ENCODE measurements around the gene PAEP. TPM values are rescaled to one million over a fixed set of nuclear protein-coding genes. Genes with fewer than 3 reads are reported as not detected.

Gene PAEP
- total and polyA plus RNA-seq, 9 donors: 0.41 to 8.8 (median 1.2) TPM; not detected in 2

DNA sequence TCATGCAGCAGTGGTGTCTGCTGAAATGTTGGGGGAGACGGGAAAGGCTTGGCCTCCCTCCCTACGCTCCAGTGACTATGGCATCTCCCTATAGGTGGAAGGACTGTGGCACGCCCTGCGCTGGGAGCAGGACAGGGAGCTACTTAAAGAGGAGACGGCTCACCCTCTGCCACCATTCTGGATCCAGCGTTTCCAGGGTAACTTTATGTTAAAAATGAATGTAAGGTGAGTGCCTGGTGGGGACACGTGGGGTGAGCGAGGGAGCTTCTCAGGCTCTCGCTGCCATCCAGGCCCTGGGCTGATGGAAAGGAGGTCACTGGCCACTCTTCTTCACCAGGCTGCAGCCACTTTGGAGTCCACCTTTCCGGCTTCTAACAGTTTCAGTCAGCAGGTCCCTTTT is 15.7 kb downstream of the PAEP start:
- intact Hi-C loops (cut with DNase I): no loop called here
- WGBS, 3 donors: 74 to 80% (median 74%) methylated on average over 10 of the region's 10 CpGs
- no peaks in the 10 kb centered on the region for H3K4me1 ChIP-seq (ENCODE audit: insufficient read depth)
- H3K27me3 ChIP-seq: no peaks in the 10 kb centered on the region
- H3K4me3 ChIP-seq: no peak overlapping the region
- DNase-seq: no peak
- H3K27ac ChIP-seq: no peak overlapping the region
- no peaks in the 10 kb centered on the region for H3K9me3 ChIP-seq
- no peaks in the 10 kb centered on the region for H3K36me3 ChIP-seq
- TF ChIP-seq EP300 (IDR thresholded peaks at IDR 0.05) (no peak), POLR2A (IDR thresholded peaks at IDR 0.05) (no peak)
- TF ChIP-seq, protein P1, sequence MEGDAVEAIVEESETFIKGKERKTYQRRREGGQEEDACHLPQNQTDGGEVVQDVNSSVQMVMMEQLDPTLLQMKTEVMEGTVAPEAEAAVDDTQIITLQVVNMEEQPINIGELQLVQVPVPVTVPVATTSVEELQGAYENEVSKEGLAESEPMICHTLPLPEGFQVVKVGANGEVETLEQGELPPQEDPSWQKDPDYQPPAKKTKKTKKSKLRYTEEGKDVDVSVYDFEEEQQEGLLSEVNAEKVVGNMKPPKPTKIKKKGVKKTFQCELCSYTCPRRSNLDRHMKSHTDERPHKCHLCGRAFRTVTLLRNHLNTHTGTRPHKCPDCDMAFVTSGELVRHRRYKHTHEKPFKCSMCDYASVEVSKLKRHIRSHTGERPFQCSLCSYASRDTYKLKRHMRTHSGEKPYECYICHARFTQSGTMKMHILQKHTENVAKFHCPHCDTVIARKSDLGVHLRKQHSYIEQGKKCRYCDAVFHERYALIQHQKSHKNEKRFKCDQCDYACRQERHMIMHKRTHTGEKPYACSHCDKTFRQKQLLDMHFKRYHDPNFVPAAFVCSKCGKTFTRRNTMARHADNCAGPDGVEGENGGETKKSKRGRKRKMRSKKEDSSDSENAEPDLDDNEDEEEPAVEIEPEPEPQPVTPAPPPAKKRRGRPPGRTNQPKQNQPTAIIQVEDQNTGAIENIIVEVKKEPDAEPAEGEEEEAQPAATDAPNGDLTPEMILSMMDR (IDR thresholded peaks at IDR 0.05): no peak

DNA sequence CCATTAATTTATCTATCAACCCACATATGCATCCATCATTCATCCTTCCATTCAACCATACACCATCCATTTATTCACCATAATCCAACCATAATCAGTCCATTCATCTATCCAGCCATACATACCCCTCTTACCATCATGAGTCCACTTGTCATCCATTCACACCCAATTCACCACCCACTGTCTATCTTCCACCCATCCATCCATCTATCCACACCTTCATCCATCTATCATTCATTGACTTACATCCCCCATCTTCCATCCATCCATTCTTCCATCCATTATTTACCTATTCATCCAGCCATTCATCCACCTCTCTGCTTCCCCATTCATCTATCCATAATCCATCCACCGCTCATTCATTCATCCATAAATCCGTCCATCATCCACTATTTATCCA is 17.8 kb downstream of the PAEP start:
- 28 to 32% (median 31%) methylated on average over 2 of the region's 2 CpGs for WGBS, 3 donors
- intact Hi-C loops (cut with DNase I): no loop called here
- no peaks in the 10 kb centered on the region for H3K27me3 ChIP-seq

DNA sequence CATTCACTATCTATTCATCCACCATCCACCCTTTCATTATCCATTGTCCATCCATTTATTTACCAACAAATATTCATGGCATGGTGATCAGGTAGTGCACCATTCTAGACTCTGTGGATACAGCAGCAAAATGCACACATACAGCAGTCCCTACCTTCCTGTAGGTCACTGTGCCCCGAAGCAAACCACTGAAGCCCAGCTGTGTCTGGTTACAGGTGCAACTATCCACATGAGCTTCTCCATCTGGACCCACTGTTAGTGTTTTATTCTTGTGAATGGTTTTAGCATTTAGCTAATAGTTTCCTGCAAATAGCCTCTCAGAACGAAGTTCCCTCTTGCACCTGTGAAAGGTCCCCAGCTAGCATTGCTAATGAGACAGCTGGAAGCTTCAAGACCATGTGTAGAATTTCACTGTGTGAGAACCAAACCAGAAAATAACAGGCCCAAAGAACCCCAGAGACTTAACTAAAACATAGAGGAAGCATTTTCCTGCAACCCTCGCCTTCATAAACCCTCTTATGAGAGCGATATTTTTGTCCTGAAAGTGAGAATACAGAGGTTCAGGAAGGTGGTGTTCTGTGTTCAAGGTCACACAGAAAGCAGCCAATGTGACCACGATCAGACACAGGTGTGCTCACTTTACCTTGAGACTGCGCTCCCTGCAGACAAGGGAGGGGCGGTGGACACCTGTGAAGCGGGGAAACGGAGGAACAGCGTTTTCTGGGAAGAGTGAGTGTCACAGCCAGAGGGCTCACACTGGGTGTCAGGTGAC is 18.5 kb downstream of the PAEP start:
- no peak for TF ChIP-seq POLR2A (IDR thresholded peaks at IDR 0.05)
- TF ChIP-seq EP300 (IDR thresholded peaks at IDR 0.05): no peak
- TF ChIP-seq, protein P1 (IDR thresholded peaks at IDR 0.05): no peak
- no peak for DNase-seq
- intact Hi-C loops (cut with DNase I): no loop called here
- Histone ChIP-seq H3K27ac (no peak overlapping the region), H3K4me3 (no peak overlapping the region), H3K9me3 (no peaks in the 10 kb centered on the region), H3K27me3 (no peaks in the 10 kb centered on the region), H3K4me1 (ENCODE audit: insufficient read depth) (no peaks in the 10 kb centered on the region), H3K36me3 (no peaks in the 10 kb centered on the region)
- WGBS, 3 donors: 55 to 67% (median 63%) methylated on average over 10 of the region's 10 CpGs

More for the DNA sequence above, 17.8 kb downstream of the PAEP start:
- Histone ChIP-seq H3K4me1 (ENCODE audit: insufficient read depth) (no peaks in the 10 kb centered on the region), H3K36me3 (no peaks in the 10 kb centered on the region), H3K9me3 (no peaks in the 10 kb centered on the region), H3K4me3 (no peak overlapping the region), H3K27ac (no peak overlapping the region)
- no peak for DNase-seq
- TF ChIP-seq, protein P1 (IDR thresholded peaks at IDR 0.05): no peak
- no peak for TF ChIP-seq EP300 (IDR thresholded peaks at IDR 0.05)
- TF ChIP-seq POLR2A (IDR thresholded peaks at IDR 0.05): no peak

DNA sequence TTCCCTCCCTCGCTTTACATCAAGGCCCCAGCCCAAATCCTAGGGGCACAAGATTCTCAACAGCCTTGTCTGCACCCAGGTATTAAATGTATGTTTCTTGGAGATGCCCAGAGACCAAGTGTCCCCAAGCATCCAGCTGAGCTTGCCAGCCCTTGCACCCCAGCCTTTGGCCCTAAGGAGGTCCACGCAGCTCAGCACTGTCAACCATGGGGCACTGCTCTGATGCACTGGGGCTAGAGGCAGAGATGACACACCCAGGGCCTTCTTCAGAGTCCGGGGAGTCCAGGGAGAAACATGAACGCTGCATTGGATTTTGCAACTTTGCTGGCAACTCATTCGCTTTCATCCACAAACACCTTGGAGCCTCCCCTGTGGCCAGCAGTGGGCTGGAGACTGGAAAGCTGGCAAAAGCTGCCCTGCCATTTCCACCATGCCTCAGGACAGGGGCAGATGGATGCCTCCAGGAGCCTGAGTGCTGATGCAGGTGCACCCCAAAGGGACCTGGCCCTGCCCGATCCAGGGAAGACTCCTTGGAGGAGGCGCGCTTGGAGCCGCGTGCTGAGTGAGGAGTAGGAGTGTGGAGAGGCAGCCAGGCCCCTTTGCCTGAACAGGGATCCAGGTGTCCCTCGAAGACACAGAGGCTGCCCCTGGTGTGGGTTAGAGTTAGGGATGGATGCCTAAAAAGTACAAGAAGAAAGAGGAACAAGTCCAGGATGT is 19.3 kb downstream of the PAEP start:
- Histone ChIP-seq H3K4me3 (no peak overlapping the region), H3K27me3 (no peaks in the 10 kb centered on the region), H3K27ac (no peak overlapping the region), H3K36me3 (no peaks in the 10 kb centered on the region), H3K9me3 (no peaks in the 10 kb centered on the region), H3K4me1 (ENCODE audit: insufficient read depth) (no peaks in the 10 kb centered on the region)
- no peak for DNase-seq
- intact Hi-C loops (cut with DNase I): no loop called here
- 86 to 89% (median 86%) methylated on average over 11 of the region's 11 CpGs for WGBS, 3 donors
- TF ChIP-seq, protein P1 (IDR thresholded peaks at IDR 0.05): no peak
- no peak for TF ChIP-seq EP300 (IDR thresholded peaks at IDR 0.05)
- TF ChIP-seq POLR2A (IDR thresholded peaks at IDR 0.05): no peak

All from ovary (tissue), 9 donors.